Liver (tissue), 3 donors: ENCODE data around the gene VWF.

Experiments
- CTCF ChIP-seq: fragments of 150-350 bp; IDR thresholded peaks from 2 replicates; pipeline ENCODE4 v1.5.1; 2017; ENCODE audit warnings: improper control_type of control experiment, low read depth, low read length; ENCODE audit not compliant: missing input control
- GABPA ChIP-seq, 2 donors: IDR thresholded peaks in 1 of 2; conservative IDR thresholded peaks in 1 of 2; 2 replicates each; pipeline ENCODE4 v1.6.1; 2016; ENCODE audit warnings: antibody characterized with exemption in 2 of 2, mild to moderate bottlenecking in 1 of 2, moderate library complexity in 1 of 2
- HNF4G ChIP-seq: IDR thresholded peaks from 2 replicates; pipeline ENCODE4 v1.6.1; 2016; ENCODE audit warnings: antibody characterized with exemption
- JUND ChIP-seq, 2 donors: IDR thresholded peaks; 2 replicates each; pipeline ENCODE4 v1.6.1; 2016; ENCODE audit warnings: antibody characterized with exemption in 2 of 2
- MAX ChIP-seq: IDR thresholded peaks from 2 replicates; pipeline ENCODE4 v1.6.1; 2016; ENCODE audit warnings: antibody characterized with exemption
- NR2F2 ChIP-seq: IDR thresholded peaks from 2 replicates; pipeline ENCODE4 v1.6.1; 2016; ENCODE audit warnings: antibody characterized with exemption
- RAD21 ChIP-seq, 2 donors: IDR thresholded peaks; 2 replicates each; pipeline ENCODE4 v1.6.1; 2016; ENCODE audit warnings: antibody characterized with exemption in 2 of 2, mild to moderate bottlenecking in 2 of 2
- REST ChIP-seq: IDR thresholded peaks from 2 replicates; pipeline ENCODE4 v1.6.1; 2016; ENCODE audit warnings: antibody characterized with exemption, mild to moderate bottlenecking
- SP1 ChIP-seq: IDR thresholded peaks from 2 replicates; pipeline ENCODE4 v1.6.1; 2018; ENCODE audit warnings: antibody characterized with exemption, mild to moderate bottlenecking
- TAF1 ChIP-seq: conservative IDR thresholded peaks from 2 replicates; pipeline ENCODE4 v1.6.1; 2016; ENCODE audit warnings: antibody characterized with exemption, mild to moderate bottlenecking
- YY1 ChIP-seq: IDR thresholded peaks from 2 replicates; pipeline ENCODE4 v1.6.1; 2016; ENCODE audit warnings: antibody characterized with exemption, mild to moderate bottlenecking
- donor health status: healthy.
- donor health status: healthy.

- TF ChIP-seq CTCF (no peak), MAX (no peak), SP1 (no peak), RAD21 (IDR thresholded peaks at IDR 0.05) (no peak), GABPA (IDR thresholded peaks at IDR 0.05 in 1 of 2, conservative IDR thresholded peaks at IDR 0.05 in 1 of 2) (no peak), YY1 (peak; percentile 13), REST (no peak), JUND (IDR thresholded peaks at IDR 0.05) (no peak), HNF4G (no peak), TAF1 (no peak), NR2F2 (no peak)
Measured at GRCh38 chr12:6061660-6062059, 62.8 kb downstream of the VWF start.
